Neural cell (in vitro differentiated cells): ENCODE results near the gene CCDC191. TPM values are rescaled to one million over a fixed set of nuclear protein-coding genes. Genes with fewer than 3 reads are reported as not detected.
A peak's percentile ranks its signal among the peaks of the same experiment; 100 is the strongest.

Experiments
- H2AFZ ChIP-seq: fragments of 200-600, 300-800 bp; sonication (generic), shearing (Covaris generic); 2 replicates; pipeline ENCODE4 v1.6.0; 2014; ENCODE audit warnings: low read depth, mild to moderate bottlenecking, antibody characterized with exemption, low read length, moderate library complexity
- H3F3A ChIP-seq: fragments of 200-600 bp; shearing (Covaris generic); 2 replicates; pipeline ENCODE4 v1.6.1; 2016; ENCODE audit warnings: mild to moderate bottlenecking, moderate library complexity, mixed read lengths, antibody characterized with exemption, low read length; ENCODE audit not compliant: insufficient read depth, poor library complexity, severe bottlenecking
- H3K27ac ChIP-seq: fragments of 200-600, 300-800 bp; sonication (generic), shearing (Covaris generic); 2 replicates; pipeline ENCODE4 v1.5.1; 2014; ENCODE audit warnings: mild to moderate bottlenecking, low read length, moderate library complexity
- H3K27me3 ChIP-seq: fragments of 300-800, 200-600 bp; sonication (generic), shearing (Covaris generic); 2 replicates; pipeline ENCODE4 v1.6.0; 2014; ENCODE audit warnings: mild to moderate bottlenecking, low read depth, low read length, moderate library complexity; ENCODE audit not compliant: insufficient read depth
- H3K36me3 ChIP-seq: fragments of 300-800, 200-600 bp; sonication (generic), shearing (Covaris generic); 2 replicates; pipeline ENCODE4 v1.5.1; 2014; ENCODE audit warnings: mild to moderate bottlenecking, antibody characterized with exemption, low read length, moderate library complexity; ENCODE audit not compliant: insufficient read depth
- H3K4me2 ChIP-seq: fragments of 300-800, 200-600 bp; sonication (generic), shearing (Covaris generic); 2 replicates; pipeline ENCODE4 v1.6.0; 2014; ENCODE audit warnings: mild to moderate bottlenecking, low read length
- H3K4me3 ChIP-seq: fragments of 300-800, 200-600 bp; sonication (generic), shearing (Covaris generic); 2 replicates; pipeline ENCODE4 v1.5.1; 2014; ENCODE audit warnings: mild to moderate bottlenecking, low read length, moderate library complexity
- H3K79me2 ChIP-seq: fragments of 200-600 bp; shearing (Covaris generic); replicated peaks from 2 replicates; pipeline ENCODE4 v1.6.0; 2014; ENCODE audit warnings: mild to moderate bottlenecking, low read length, moderate library complexity; ENCODE audit not compliant: insufficient read depth
- H3K9ac ChIP-seq: fragments of 300-800, 200-600 bp; sonication (generic), shearing (Covaris generic); 2 replicates; pipeline ENCODE4 v1.6.1; 2016; ENCODE audit warnings: mild to moderate bottlenecking, low read length, mixed read lengths
- H3K9me2 ChIP-seq: fragments of 200-600 bp; shearing (Covaris generic); 2 replicates; pipeline ENCODE4 v1.6.1; 2016; ENCODE audit warnings: mild to moderate bottlenecking, low read length, mixed read lengths; ENCODE audit not compliant: insufficient read depth
- H3K9me3 ChIP-seq: fragments of 200-600, 300-800 bp; sonication (generic), shearing (Covaris generic); 2 replicates; pipeline ENCODE4 v1.6.1; 2016; ENCODE audit warnings: mild to moderate bottlenecking, mixed run types, low read length, moderate library complexity, mixed read lengths
- H4K20me1 ChIP-seq: fragments of 200-600 bp; shearing (Covaris generic); 2 replicates; pipeline ENCODE4 v1.6.1; 2016; ENCODE audit warnings: mild to moderate bottlenecking, mixed run types; ENCODE audit not compliant: insufficient read depth
- EZH2 ChIP-seq: fragments of 200-600, 300-800 bp; shearing (Covaris generic), sonication (generic); IDR thresholded peaks from 2 replicates; pipeline ENCODE4 v1.6.1; 2014; ENCODE audit warnings: antibody characterized with exemption, low read length, borderline replicate concordance, mild to moderate bottlenecking; ENCODE audit not compliant: insufficient read depth, poor library complexity, severe bottlenecking
- POLR2AphosphoS5 ChIP-seq: IDR thresholded peaks from 2 replicates; pipeline ENCODE4 v1.6.1; 2012
- SMC3 ChIP-seq: fragments of 450-650 bp; conservative IDR thresholded peaks from 2 replicates; pipeline ENCODE4 v1.6.1; 2014; ENCODE audit warnings: antibody characterized with exemption, mild to moderate bottlenecking, moderate library complexity; ENCODE audit not compliant: poor library complexity
- polyA plus RNA-seq: library from polyadenylated mRNA; depleted of rRNA; stranded (reverse); fragments of >200 nt; gene quantifications from 2 replicates; pipeline ENCODE4 v1.2.3, GENCODE V29; 2014
- TF ChIP-seq, protein P1 (sequence below): fragments of 450-650 bp; IDR thresholded peaks from 2 replicates; pipeline ENCODE4 v1.5.1; 2014; ENCODE audit warnings: antibody characterized with exemption, mild to moderate bottlenecking, moderate library complexity; ENCODE audit not compliant: poor library complexity, severe bottlenecking

The CCDC191 gene
- polyA plus RNA-seq, 1 donor from 2014 or later = 14.9 TPM

DNA sequence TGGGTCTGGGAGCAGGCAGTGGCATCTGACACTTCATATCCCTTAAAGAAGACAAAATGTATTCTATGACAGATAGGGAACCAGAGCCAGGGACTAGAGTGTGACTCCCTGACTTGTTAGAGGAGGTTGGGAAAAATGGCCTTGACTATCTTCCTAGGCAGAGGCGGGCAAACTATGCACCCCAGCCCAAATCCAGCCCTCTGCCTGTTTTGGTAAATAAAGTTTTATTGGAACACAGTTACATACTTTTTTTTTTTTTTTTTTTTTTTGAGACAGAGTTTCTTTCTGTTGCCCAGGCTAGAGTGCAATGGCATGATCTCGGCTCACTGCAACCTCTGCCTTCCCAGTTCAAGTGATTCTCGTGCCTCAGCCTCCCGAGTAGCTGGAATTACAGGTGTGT lies 47.5 kb upstream of the CCDC191 start:
- TF ChIP-seq, protein P1, sequence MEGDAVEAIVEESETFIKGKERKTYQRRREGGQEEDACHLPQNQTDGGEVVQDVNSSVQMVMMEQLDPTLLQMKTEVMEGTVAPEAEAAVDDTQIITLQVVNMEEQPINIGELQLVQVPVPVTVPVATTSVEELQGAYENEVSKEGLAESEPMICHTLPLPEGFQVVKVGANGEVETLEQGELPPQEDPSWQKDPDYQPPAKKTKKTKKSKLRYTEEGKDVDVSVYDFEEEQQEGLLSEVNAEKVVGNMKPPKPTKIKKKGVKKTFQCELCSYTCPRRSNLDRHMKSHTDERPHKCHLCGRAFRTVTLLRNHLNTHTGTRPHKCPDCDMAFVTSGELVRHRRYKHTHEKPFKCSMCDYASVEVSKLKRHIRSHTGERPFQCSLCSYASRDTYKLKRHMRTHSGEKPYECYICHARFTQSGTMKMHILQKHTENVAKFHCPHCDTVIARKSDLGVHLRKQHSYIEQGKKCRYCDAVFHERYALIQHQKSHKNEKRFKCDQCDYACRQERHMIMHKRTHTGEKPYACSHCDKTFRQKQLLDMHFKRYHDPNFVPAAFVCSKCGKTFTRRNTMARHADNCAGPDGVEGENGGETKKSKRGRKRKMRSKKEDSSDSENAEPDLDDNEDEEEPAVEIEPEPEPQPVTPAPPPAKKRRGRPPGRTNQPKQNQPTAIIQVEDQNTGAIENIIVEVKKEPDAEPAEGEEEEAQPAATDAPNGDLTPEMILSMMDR = no peak
- TF ChIP-seq EZH2 = no peak
- Histone ChIP-seq H3K4me2 (no peak overlapping the region), H3K9me3 (no peaks in the 10 kb centered on the region), H3F3A (no peaks in the 10 kb centered on the region), H3K4me3 (no peak overlapping the region), H2AFZ (no peak overlapping the region), H3K9me2 (no peaks in the 10 kb centered on the region), H3K9ac (no peak overlapping the region), H3K79me2 (no peaks in the 10 kb centered on the region), H4K20me1 (no peaks in the 10 kb centered on the region), H3K27ac (no peak overlapping the region), H3K27me3 (no peaks in the 10 kb centered on the region), H3K36me3 (no peaks in the 10 kb centered on the region)

DNA sequence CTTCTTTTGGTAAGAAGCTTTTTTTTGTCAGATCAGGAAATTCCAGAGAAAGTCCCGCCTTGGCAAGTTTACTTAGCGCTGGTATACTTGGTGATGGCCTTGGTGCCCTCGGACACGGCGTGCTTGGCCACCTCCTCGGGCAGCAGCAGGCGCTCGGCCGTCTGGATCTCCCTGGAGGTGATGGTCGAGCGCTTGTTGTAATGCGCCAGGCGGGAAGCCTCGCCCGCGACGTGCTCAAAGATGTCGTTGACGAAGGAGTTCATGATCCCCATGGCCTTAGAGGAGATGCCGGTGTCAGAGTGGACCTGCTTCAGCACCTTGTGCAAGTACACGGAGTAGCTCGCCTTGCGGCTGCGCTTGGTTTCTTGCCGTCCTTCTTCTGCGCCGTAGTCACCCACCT lies 46.9 kb upstream of the CCDC191 start:
- H3K9me2 ChIP-seq = no peaks in the 10 kb centered on the region
- no peak overlapping the region for H2AFZ ChIP-seq
- H4K20me1 ChIP-seq = no peaks in the 10 kb centered on the region
- H3F3A ChIP-seq = no peaks in the 10 kb centered on the region
- H3K4me2 ChIP-seq = no peak overlapping the region
- no peaks in the 10 kb centered on the region for H3K36me3 ChIP-seq
- no peak overlapping the region for H3K9ac ChIP-seq
- no peaks in the 10 kb centered on the region for H3K27me3 ChIP-seq
- no peaks in the 10 kb centered on the region for H3K79me2 ChIP-seq
- H3K9me3 ChIP-seq = no peaks in the 10 kb centered on the region
- H3K4me3 ChIP-seq = no peak overlapping the region
- no peak for TF ChIP-seq EZH2
- no peak overlapping the region for H3K27ac ChIP-seq

DNA sequence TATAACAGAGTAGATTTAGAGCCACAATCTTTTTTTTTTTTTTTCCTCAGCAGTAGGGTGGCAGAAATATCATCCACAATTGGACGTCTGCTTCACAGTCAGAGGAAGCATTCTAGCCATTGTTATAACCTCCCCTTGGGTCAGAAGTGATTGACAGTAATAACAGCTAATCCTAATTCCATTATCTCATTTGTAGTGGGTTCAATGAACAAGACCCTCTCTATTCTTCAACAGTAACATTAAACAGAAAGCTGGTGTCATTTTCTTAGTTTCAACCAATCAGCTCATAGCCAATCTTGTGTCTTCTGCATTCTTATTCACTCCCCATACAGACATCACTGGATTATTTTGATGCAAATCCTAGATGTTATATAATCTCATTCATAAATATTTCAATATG lies 44.8 kb upstream of the CCDC191 start:
- no peak overlapping the region for H2AFZ ChIP-seq
- TF ChIP-seq EZH2 (no peak), POLR2AphosphoS5 (peak; percentile 48)
- no peaks in the 10 kb centered on the region for H3K36me3 ChIP-seq
- no peaks in the 10 kb centered on the region for H3K9me2 ChIP-seq
- H3K27ac ChIP-seq = peak overlapping the region; percentile 60
- H3K27me3 ChIP-seq = no peaks in the 10 kb centered on the region
- no peak overlapping the region for H3K4me2 ChIP-seq
- no peaks in the 10 kb centered on the region for H3K79me2 ChIP-seq
- H3K9me3 ChIP-seq = no peaks in the 10 kb centered on the region
- H3K9ac ChIP-seq = no peak overlapping the region
- H3K4me3 ChIP-seq = peak overlapping the region; percentile 34
- no peaks in the 10 kb centered on the region for H3F3A ChIP-seq
- no peaks in the 10 kb centered on the region for H4K20me1 ChIP-seq

DNA sequence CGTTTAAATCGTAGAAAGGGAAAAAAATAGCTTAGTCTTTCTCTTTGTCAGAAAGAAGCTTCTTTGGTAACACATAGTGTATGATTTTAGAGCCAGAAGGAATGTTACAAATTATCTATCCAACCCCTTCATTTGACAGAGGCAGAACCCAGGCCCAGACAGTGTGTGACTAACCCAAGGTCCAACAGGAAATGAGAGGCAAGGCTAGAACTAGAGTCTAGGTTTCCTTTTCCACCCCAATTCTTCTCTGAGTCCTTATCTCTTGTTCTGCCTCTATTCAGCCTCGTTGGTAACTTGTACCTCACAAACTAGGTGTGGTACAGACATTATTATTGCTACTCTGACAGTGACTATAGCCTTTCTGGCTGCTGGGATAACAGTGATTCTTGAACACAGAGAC lies 39.5 kb upstream of the CCDC191 start:
- Histone ChIP-seq H3K9me2 (no peaks in the 10 kb centered on the region), H3K4me3 (no peak overlapping the region), H3K9ac (no peak overlapping the region), H2AFZ (no peak overlapping the region), H3K4me2 (no peak overlapping the region), H3K36me3 (no peaks in the 10 kb centered on the region), H3K79me2 (no peaks in the 10 kb centered on the region), H4K20me1 (no peaks in the 10 kb centered on the region), H3K27me3 (no peaks in the 10 kb centered on the region), H3K9me3 (no peaks in the 10 kb centered on the region), H3F3A (no peaks in the 10 kb centered on the region), H3K27ac (no peak overlapping the region)
- no peak for TF ChIP-seq SMC3
